Cerebellar nuclear complex (tissue), 1 donor: ENCODE data around the gene SFMBT2.
"Not testable (repeated sequence)": the region's sequence is repeated elsewhere in the genome, so short reads cannot be mapped to it uniquely, and the experiment has no call there.

ENCODE experiments used
- DNase-seq, 2 experiments: peaks; one replicate each; lab custom pipeline; 2025; lab: John Stamatoyannopoulos, UW

Gene SFMBT2

GRCh38 chr10:7401156-7401555 lies 9.7 kb downstream of the SFMBT2 start:
- DNase-seq = no peak

GRCh38 chr10:7400068-7400715 lies 10.6 kb downstream of the SFMBT2 start:
- DNase-seq = no peak

- no peak for DNase-seq
These were observed 11.3 kb downstream of the SFMBT2 start for GRCh38 chr10:7399533-7399932.

GRCh38 chr10:7397049-7398035 lies 13.5 kb downstream of the SFMBT2 start:
- no peak for DNase-seq

- not testable (repeated sequence) for DNase-seq
These were observed 18.5 kb downstream of the SFMBT2 start for GRCh38 chr10:7392301-7392700.

GRCh38 chr10:7391748-7392147 lies 19.1 kb downstream of the SFMBT2 start:
- no peak for DNase-seq

GRCh38 chr10:7390689-7391110 lies 20.1 kb downstream of the SFMBT2 start:
- not testable (repeated sequence) for DNase-seq

GRCh38 chr10:7389844-7390243 lies 21.0 kb downstream of the SFMBT2 start:
- no peak for DNase-seq

GRCh38 chr10:7389346-7389745 lies 21.5 kb downstream of the SFMBT2 start:
- DNase-seq = no peak

- DNase-seq = no peak
These were observed 22.2 kb downstream of the SFMBT2 start for GRCh38 chr10:7388602-7389001.

GRCh38 chr10:7388149-7388548 lies 22.7 kb downstream of the SFMBT2 start:
- not testable (repeated sequence) for DNase-seq

- DNase-seq = no peak
These were observed 25.7 kb downstream of the SFMBT2 start for GRCh38 chr10:7385114-7385513.

GRCh38 chr10:7383442-7383841 lies 27.4 kb downstream of the SFMBT2 start:
- DNase-seq = no peak

GRCh38 chr10:7380704-7381241 lies 30.1 kb downstream of the SFMBT2 start:
- DNase-seq = no peak

- no peak for DNase-seq
These were observed 32.0 kb downstream of the SFMBT2 start for GRCh38 chr10:7378602-7379403.

GRCh38 chr10:7377614-7378248 lies 33.1 kb downstream of the SFMBT2 start:
- DNase-seq = no peak

- DNase-seq = no peak
These were observed 36.0 kb downstream of the SFMBT2 start for GRCh38 chr10:7374795-7375194.

GRCh38 chr10:7373039-7373438 lies 37.8 kb downstream of the SFMBT2 start:
- DNase-seq = no peak

GRCh38 chr10:7372504-7372903 lies 38.3 kb downstream of the SFMBT2 start:
- DNase-seq = no peak

- DNase-seq = no peak
These were observed 40.3 kb downstream of the SFMBT2 start for GRCh38 chr10:7370511-7370910.

GRCh38 chr10:7365027-7365745 lies 45.6 kb downstream of the SFMBT2 start:
- DNase-seq = no peak
